MM.1S (cell line): ENCODE data around the gene TAGLN3.

Experiments used
- EZH2 ChIP-seq: fragments of 300-600 bp; sonication (generic); optimal IDR thresholded peaks from 2 replicates; pipeline ENCODE3; 2017; ENCODE audit warnings: low read depth, mild to moderate bottlenecking, antibody characterized with exemption, low read length, mixed read lengths
- TF ChIP-seq, protein P1 (sequence below): fragments of 300-600 bp; sonication (generic); IDR thresholded peaks from 2 replicates; pipeline ENCODE4 v1.5.1; 2016; ENCODE audit warnings: antibody characterized with exemption, low read length, mixed read lengths

DNA sequence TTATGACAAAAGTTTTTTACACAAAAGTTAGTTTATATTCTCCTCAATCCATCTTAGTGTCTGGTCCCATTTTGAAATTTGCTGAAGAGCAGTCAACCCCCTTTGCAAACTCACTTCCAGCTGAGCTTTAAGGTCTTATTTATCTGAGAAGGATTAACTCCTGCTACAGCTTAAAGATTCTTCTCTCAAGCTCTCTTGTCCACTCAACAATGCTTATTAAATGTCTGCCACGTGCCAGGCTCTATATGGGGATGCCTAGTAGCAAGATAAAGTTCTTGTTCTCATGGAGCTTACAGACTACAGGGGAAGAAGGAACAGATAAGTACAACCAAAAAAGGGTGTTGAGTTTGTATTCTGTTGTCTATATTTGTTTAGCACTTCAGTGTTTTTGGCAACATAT is 54.5 kb downstream of the TAGLN3 start:
- TF ChIP-seq, protein P1, sequence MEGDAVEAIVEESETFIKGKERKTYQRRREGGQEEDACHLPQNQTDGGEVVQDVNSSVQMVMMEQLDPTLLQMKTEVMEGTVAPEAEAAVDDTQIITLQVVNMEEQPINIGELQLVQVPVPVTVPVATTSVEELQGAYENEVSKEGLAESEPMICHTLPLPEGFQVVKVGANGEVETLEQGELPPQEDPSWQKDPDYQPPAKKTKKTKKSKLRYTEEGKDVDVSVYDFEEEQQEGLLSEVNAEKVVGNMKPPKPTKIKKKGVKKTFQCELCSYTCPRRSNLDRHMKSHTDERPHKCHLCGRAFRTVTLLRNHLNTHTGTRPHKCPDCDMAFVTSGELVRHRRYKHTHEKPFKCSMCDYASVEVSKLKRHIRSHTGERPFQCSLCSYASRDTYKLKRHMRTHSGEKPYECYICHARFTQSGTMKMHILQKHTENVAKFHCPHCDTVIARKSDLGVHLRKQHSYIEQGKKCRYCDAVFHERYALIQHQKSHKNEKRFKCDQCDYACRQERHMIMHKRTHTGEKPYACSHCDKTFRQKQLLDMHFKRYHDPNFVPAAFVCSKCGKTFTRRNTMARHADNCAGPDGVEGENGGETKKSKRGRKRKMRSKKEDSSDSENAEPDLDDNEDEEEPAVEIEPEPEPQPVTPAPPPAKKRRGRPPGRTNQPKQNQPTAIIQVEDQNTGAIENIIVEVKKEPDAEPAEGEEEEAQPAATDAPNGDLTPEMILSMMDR, result no peak
- no peak for TF ChIP-seq EZH2
